Heart left ventricle (tissue), 13 donors: ENCODE measurements around the gene PGC.

Source experiments
- CTCF ChIP-seq, 12 donors: fragments of 200-600 bp; sonication (generic) in 4 of 12; IDR thresholded peaks; one replicate each; pipeline versions ENCODE4 v1.5.0 to v1.8.0; 2018 to 2022; ENCODE audit warnings: antibody characterized with exemption in 12 of 12, mild to moderate bottlenecking in 5 of 12
- POLR2A ChIP-seq, 2 donors: fragments of 450-650 bp; IDR thresholded peaks; one replicate each; pipeline ENCODE4 v1.6.1; 2017; ENCODE audit warnings: antibody characterized with exemption in 2 of 2, mild to moderate bottlenecking in 2 of 2, moderate library complexity in 2 of 2
- donor health status: ischemic (EF 13 %, LVEDD 7.1; RV severe dilation, severe dysfunction).
- donor health status: DM: no; HTN: yes; CAD: no.
- donor health status: DM: no; HTN: no; CAD: no.
- donor health status: ischemic (EF 25% LVEDD 6.9; RV normal size, moderate dysfunction).
- donor health status: ischemic (EF 25% LVEDD 5.7; RV mildly dilated, moderate dysfunction).
- donor health status: ischemic (EF 35%, LVEDD 5.7; RV mildly dilated, moderate dysfunction).
- donor health status: nonischemic (EF 11% LVEDD 7.7; RV severe dilation, severe dysfunction).
- donor health status: DM: yes; HTN: yes; CAD: no.
- donor health status: PGD.
- donor health status: ischemic (EF 29% LVEDD 5.4; RV normal size, mild dysfunction).
- donor health status: nonischemic (EF 23%, LVEDD 6.1; RV moderate dilation, normal function).

GRCh38 chr6:41748542-41748941, 1.3 kb upstream of the PGC start:
- TF ChIP-seq POLR2A (IDR thresholded peaks at IDR 0.05): no peak
- TF ChIP-seq CTCF (IDR thresholded peaks at IDR 0.05): no peak
